Brain pericyte (primary cell): Measurements from ENCODE around the gene ADGRL2.

ENCODE experiments used
- DNase-seq: peaks from one replicate; pipeline ENCODE4 v3.0.0-alpha.2; 2012; ENCODE audit warnings: low read depth, low spot score

Gene ADGRL2

GRCh38 chr1:81907575-81907974 is 106.8 kb downstream of the ADGRL2 start:
- DNase-seq, result no peak

GRCh38 chr1:81912383-81912782 is 111.6 kb downstream of the ADGRL2 start:
- no peak for DNase-seq

GRCh38 chr1:81915937-81916336 is 115.2 kb downstream of the ADGRL2 start:
- no peak for DNase-seq

- peak; percentile 10 for DNase-seq
Observed at GRCh38 chr1:81920245-81920740, 119.6 kb downstream of the ADGRL2 start.

GRCh38 chr1:81920886-81921285 is 120.2 kb downstream of the ADGRL2 start:
- DNase-seq, result no peak

GRCh38 chr1:81921344-81921743 is 120.6 kb downstream of the ADGRL2 start:
- no peak for DNase-seq

GRCh38 chr1:81921851-81922462 is 121.2 kb downstream of the ADGRL2 start:
- DNase-seq, result no peak

- DNase-seq, result no peak
Observed at GRCh38 chr1:81922955-81923354, 122.2 kb downstream of the ADGRL2 start.

GRCh38 chr1:81929106-81929505 is 128.4 kb downstream of the ADGRL2 start:
- DNase-seq, result no peak

GRCh38 chr1:81936853-81937252 is 136.1 kb downstream of the ADGRL2 start:
- DNase-seq, result no peak

- DNase-seq, result no peak
Observed at GRCh38 chr1:81937791-81938450, 137.2 kb downstream of the ADGRL2 start.

- DNase-seq, result no peak
Observed at GRCh38 chr1:81948495-81948894, 147.8 kb downstream of the ADGRL2 start.

- no peak for DNase-seq
Observed at GRCh38 chr1:81949421-81949820, 148.7 kb downstream of the ADGRL2 start.

- no peak for DNase-seq
Observed at GRCh38 chr1:81950037-81950436, 149.3 kb downstream of the ADGRL2 start.

GRCh38 chr1:81950591-81951244 is 150.0 kb downstream of the ADGRL2 start:
- DNase-seq, result no peak

GRCh38 chr1:81954534-81955020 is 153.8 kb downstream of the ADGRL2 start:
- no peak for DNase-seq

GRCh38 chr1:81967951-81968350 is 167.2 kb downstream of the ADGRL2 start:
- no peak for DNase-seq

- no peak for DNase-seq
Observed at GRCh38 chr1:81970416-81970815, 169.7 kb downstream of the ADGRL2 start.

- DNase-seq, result no peak
Observed at GRCh38 chr1:81974222-81974841, 173.6 kb downstream of the ADGRL2 start.

GRCh38 chr1:81974883-81975555 is 174.3 kb downstream of the ADGRL2 start:
- DNase-seq, result no peak

GRCh38 chr1:81976539-81976938 is 175.8 kb downstream of the ADGRL2 start:
- no peak for DNase-seq

GRCh38 chr1:81978945-81979344 is 178.2 kb downstream of the ADGRL2 start:
- no peak for DNase-seq
